ENCODE data around the gene FHL3. TPM values are rescaled to one million over a fixed set of nuclear protein-coding genes. Genes with fewer than 3 reads are reported as not detected.

Gene FHL3
- total and polyA plus RNA-seq, 9 of the 15 experiments (the other 6 are each of a cell fraction or from before 2014, with no cell fraction given) = 6.1 to 144 (median 34.1) TPM

- TF ChIP-seq, protein P1, sequence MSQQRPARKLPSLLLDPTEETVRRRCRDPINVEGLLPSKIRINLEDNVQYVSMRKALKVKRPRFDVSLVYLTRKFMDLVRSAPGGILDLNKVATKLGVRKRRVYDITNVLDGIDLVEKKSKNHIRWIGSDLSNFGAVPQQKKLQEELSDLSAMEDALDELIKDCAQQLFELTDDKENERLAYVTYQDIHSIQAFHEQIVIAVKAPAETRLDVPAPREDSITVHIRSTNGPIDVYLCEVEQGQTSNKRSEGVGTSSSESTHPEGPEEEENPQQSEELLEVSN (IDR thresholded peaks at IDR 0.05; ENCODE audit: borderline replicate concordance in 1 of 2, extremely low read depth in 1 of 2, insufficient read depth in 1 of 2, insufficient read length in 1 of 2, low read depth in 1 of 2, low read length in 1 of 2, poor library complexity in 1 of 2, severe bottlenecking in 1 of 2) = no peak
- TF ChIP-seq FIP1L1 (IDR thresholded peaks at IDR 0.05; ENCODE audit: low read depth, low read length, poor library complexity, severe bottlenecking) (no peak), EP400 (IDR thresholded peaks at IDR 0.05) (peak; percentile 68), NCOR1 (IDR thresholded peaks at IDR 0.05) (peak; percentile 40; the same call in 1 of the 2 replicates), TSC22D4 (tag; IDR thresholded peaks at IDR 0.05) (no peak), ZNF785 (CRISPR knock-in tag; IDR thresholded peaks at IDR 0.05) (no peak), ZNF79 (CRISPR knock-in tag; IDR thresholded peaks at IDR 0.05; ENCODE audit: low read depth) (no peak), MTA3 (IDR thresholded peaks at IDR 0.05; ENCODE audit: borderline replicate concordance) (peak; percentile 88), MBD2 (IDR thresholded peaks at IDR 0.05; ENCODE audit: borderline replicate concordance, low read depth) (peak; percentile 25; the same call in 1 of the 2 replicates), CC2D1A (IDR thresholded peaks at IDR 0.05) (no peak), ETV5 (CRISPR knock-in tag; IDR thresholded peaks at IDR 0.05; ENCODE audit: low read depth) (no peak; the same call in none of the 2 replicates), ELF2 (CRISPR knock-in tag; IDR thresholded peaks at IDR 0.05) (no peak; the same call in 1 of the 2 replicates), MIER1 (IDR thresholded peaks at IDR 0.05; ENCODE audit: low read depth) (peak; percentile 68; the same call in 1 of the 2 replicates), ZBTB12 (CRISPR knock-in tag; IDR thresholded peaks at IDR 0.05) (no peak), MEF2A (IDR thresholded peaks at IDR 0.05; ENCODE audit: control insufficient read depth, low read depth, low read length) (no peak), HNRNPH1 (optimal IDR thresholded peaks at IDR 0.05; ENCODE audit: low read depth, low read length) (no peak), ZBTB1 (CRISPR knock-in tag; IDR thresholded peaks at IDR 0.05; ENCODE audit: borderline replicate concordance, low read depth) (no peak), PYGO2 (tag; IDR thresholded peaks at IDR 0.05) (no peak), ATF4 (CRISPR knock-in tag; IDR thresholded peaks at IDR 0.05) (no peak), NRF1 (conservative IDR thresholded peaks at IDR 0.05 in 1 of 2, IDR thresholded peaks at IDR 0.05 in 1 of 2) (peak; percentile 11 to 25; a peak in 2 of 4 replicates), MCM2 (IDR thresholded peaks at IDR 0.05; ENCODE audit: low read depth) (no peak)
- TF ChIP-seq, protein P2, sequence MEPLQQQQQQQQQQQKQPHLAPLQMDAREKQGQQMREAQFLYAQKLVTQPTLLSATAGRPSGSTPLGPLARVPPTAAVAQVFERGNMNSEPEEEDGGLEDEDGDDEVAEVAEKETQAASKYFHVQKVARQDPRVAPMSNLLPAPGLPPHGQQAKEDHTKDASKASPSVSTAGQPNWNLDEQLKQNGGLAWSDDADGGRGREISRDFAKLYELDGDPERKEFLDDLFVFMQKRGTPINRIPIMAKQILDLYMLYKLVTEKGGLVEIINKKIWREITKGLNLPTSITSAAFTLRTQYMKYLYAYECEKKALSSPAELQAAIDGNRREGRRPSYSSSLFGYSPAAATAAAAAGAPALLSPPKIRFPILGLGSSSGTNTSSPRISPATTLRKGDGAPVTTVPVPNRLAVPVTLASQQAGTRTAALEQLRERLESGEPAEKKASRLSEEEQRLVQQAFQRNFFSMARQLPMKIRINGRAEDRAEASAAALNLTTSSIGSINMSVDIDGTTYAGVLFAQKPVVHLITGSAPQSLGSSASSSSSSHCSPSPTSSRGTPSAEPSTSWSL (CRISPR knock-in tag; IDR thresholded peaks at IDR 0.05; ENCODE audit: borderline replicate concordance) = no peak
- TF ChIP-seq, protein P3, sequence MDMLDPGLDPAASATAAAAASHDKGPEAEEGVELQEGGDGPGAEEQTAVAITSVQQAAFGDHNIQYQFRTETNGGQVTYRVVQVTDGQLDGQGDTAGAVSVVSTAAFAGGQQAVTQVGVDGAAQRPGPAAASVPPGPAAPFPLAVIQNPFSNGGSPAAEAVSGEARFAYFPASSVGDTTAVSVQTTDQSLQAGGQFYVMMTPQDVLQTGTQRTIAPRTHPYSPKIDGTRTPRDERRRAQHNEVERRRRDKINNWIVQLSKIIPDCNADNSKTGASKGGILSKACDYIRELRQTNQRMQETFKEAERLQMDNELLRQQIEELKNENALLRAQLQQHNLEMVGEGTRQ (CRISPR knock-in tag; IDR thresholded peaks at IDR 0.05) = no peak
Measured at GRCh38 chr1:38009088-38009840, 4.0 kb upstream of the FHL3 start (continued).
